SH-SY5Y (cell line): ENCODE results near the gene PRKCB.

Experiments used
- GATA2 ChIP-seq: IDR thresholded peaks from 2 replicates; pipeline ENCODE4 v1.6.1; 2011; ENCODE audit warnings: mild to moderate bottlenecking, low read depth, low read length
- GATA3 ChIP-seq: IDR thresholded peaks from 2 replicates; pipeline ENCODE4 v1.6.1; 2011; ENCODE audit warnings: low read depth, mild to moderate bottlenecking, low read length, moderate library complexity

DNA sequence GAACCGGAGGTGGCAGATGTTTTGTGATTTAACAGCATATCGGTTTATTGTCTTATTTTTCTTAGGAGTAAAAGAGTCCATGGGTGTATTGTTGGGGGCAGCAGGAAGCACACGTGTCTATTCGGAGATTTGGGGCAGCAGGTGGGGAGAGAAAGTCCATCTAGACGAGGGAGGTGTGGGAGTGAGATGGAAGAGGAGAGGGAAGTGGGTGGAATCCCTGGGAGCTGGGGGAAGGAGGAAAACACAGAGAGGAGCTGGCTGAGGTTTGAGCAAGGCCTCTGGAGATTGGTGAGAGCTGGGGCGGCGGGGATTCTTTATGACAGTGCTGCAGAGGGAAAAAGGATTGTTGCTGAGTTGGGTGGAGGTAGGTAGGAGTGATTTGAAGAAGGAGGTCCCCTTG, 72.1 kb downstream of the PRKCB start:
- no peak for TF ChIP-seq GATA2
- no peak for TF ChIP-seq GATA3
